Lower leg skin (tissue), 4 donors: ENCODE results near the gene MRPL16. TPM values are rescaled to one million over a fixed set of nuclear protein-coding genes. Genes with fewer than 3 reads are reported as not detected.

Experiments
- DNase-seq, 2 donors: peaks; one replicate each; pipeline ENCODE4 v3.0.0-alpha.2; 2019; ENCODE audit warnings: low spot score in 2 of 2
- H3K4me3 ChIP-seq: fragments of 200-600 bp; sonication (generic); 2 replicates; pipeline ENCODE4 v1.5.1; 2017; ENCODE audit warnings: mild to moderate bottlenecking, low read depth; ENCODE audit not compliant: poor library complexity, severe bottlenecking
- CTCF ChIP-seq, 3 donors: fragments of 450-650 bp; IDR thresholded peaks; one replicate each; pipeline ENCODE4 v1.5.1; 2016; ENCODE audit warnings: antibody characterized with exemption in 3 of 3, mild to moderate bottlenecking in 3 of 3, moderate library complexity in 2 of 3
- POLR2A ChIP-seq, 2 donors: fragments of 450-650 bp; IDR thresholded peaks; one replicate each; pipeline ENCODE4 v1.6.1; 2016 to 2017; ENCODE audit warnings: antibody characterized with exemption in 2 of 2, mild to moderate bottlenecking in 1 of 2, moderate library complexity in 1 of 2
- WGBS, 2 donors: methylation state at CpG; one replicate each; pipeline ENCODE4 v1.1.5; 2018; 5-methylcytosine and 5-hydroxymethylcytosine counted together
- intact Hi-C: fragments of 100-400 bp; cut with DNase I; formaldehyde crosslinking; loops from one replicate; pipeline ENCODE4 v1.15.0; 2023; ENCODE audit warnings: low total_unique reads
- total RNA-seq, 4 donors: library from RNA; depleted of rRNA; stranded (reverse); fragments of >200 nt; gene quantifications; one replicate each; pipeline ENCODE4 v1.1.0, GENCODE V29; 2016

MRPL16 gene
- total RNA-seq, 4 donors from 2014 or later: 21.4 to 35.6 (median 28.8) TPM

- TF ChIP-seq CTCF (IDR thresholded peaks at IDR 0.05) (no peak), POLR2A (IDR thresholded peaks at IDR 0.05) (no peak)
- WGBS, 2 donors: 87 to 88% methylated on average over 4 of the region's 4 CpGs
- DNase-seq: no peak
- no peak overlapping the region for H3K4me3 ChIP-seq
- intact Hi-C loops: no loop called here
Observed at GRCh38 chr11:59760771-59761170, 49.8 kb downstream of the MRPL16 start.

GRCh38 chr11:59759900-59760299 lies 50.7 kb downstream of the MRPL16 start:
- DNase-seq: no peak
- no peak overlapping the region for H3K4me3 ChIP-seq
- WGBS, 2 donors: 66 to 74% methylated on average over 4 of the region's 4 CpGs
- TF ChIP-seq POLR2A (IDR thresholded peaks at IDR 0.05) (no peak), CTCF (IDR thresholded peaks at IDR 0.05) (no peak)
- intact Hi-C loops: no loop called here

GRCh38 chr11:59758401-59759037 lies 52.1 kb downstream of the MRPL16 start:
- intact Hi-C loops: no loop called here
- DNase-seq: no peak
- 88 to 89% methylated on average over 4 of the region's 4 CpGs for WGBS, 2 donors
- TF ChIP-seq POLR2A (IDR thresholded peaks at IDR 0.05) (no peak), CTCF (IDR thresholded peaks at IDR 0.05) (no peak)
- no peak overlapping the region for H3K4me3 ChIP-seq

GRCh38 chr11:59756845-59757244 lies 53.7 kb downstream of the MRPL16 start:
- intact Hi-C loops: no loop called here
- TF ChIP-seq CTCF (IDR thresholded peaks at IDR 0.05) (no peak), POLR2A (IDR thresholded peaks at IDR 0.05) (no peak)
- H3K4me3 ChIP-seq: no peak overlapping the region
- peak in 1 of 2 donors; percentile 35 for DNase-seq
- whole genome bisulfite sequencing, 2 donors: 21 to 22% methylated on average over 4 of the region's 4 CpGs

GRCh38 chr11:59756558-59756840 lies 54.1 kb downstream of the MRPL16 start:
- TF ChIP-seq POLR2A (IDR thresholded peaks at IDR 0.05) (no peak), CTCF (IDR thresholded peaks at IDR 0.05) (no peak)
- WGBS, 2 donors: 19 to 25% methylated on average over 3 of the region's 3 CpGs
- intact Hi-C loops: no loop called here
- no peak overlapping the region for H3K4me3 ChIP-seq
- DNase-seq: no peak

Other genes with a start within 250 kb of the MRPL16 start
- 10 to 100 TPM; 42.4 to 52.9 (median 43.8) TPM for gene OSBP, start 195.0 kb downstream of the MRPL16 start, total RNA-seq
- 10 to 100 TPM; 17.4 to 21.7 (median 18.5) TPM for gene PATL1, start 141.7 kb downstream of the MRPL16 start, total RNA-seq
- not detected for gene OR10V1, start 96.9 kb downstream of the MRPL16 start, total RNA-seq
- 10 to 100 TPM; 23.5 to 39.4 (median 33.4) TPM for gene STX3, start 55.4 kb downstream of the MRPL16 start, total RNA-seq
- gene CBLIF, start 34.7 kb upstream of the MRPL16 start, total RNA-seq: not detected
- gene TCN1, start 55.7 kb upstream of the MRPL16 start, total RNA-seq: 1 to 10 TPM in 3 of 4 donors, under 1 TPM in 1; 0.84 to 4.2 (median 1.5) TPM
- gene OOSP3, start 68.0 kb upstream of the MRPL16 start, total RNA-seq: not detected
- not detected for gene OOSP1, start 127.7 kb upstream of the MRPL16 start, total RNA-seq
- not detected for gene OOSP4A, start 153.3 kb upstream of the MRPL16 start, total RNA-seq
- gene OOSP4B, start 206.4 kb upstream of the MRPL16 start, total RNA-seq: not detected
- not detected for gene OOSP2, start 229.6 kb upstream of the MRPL16 start, total RNA-seq
- gene MS4A3, start 245.9 kb upstream of the MRPL16 start, total RNA-seq: not detected